ENCODE measurements around the gene PTPRN2.

DNA sequence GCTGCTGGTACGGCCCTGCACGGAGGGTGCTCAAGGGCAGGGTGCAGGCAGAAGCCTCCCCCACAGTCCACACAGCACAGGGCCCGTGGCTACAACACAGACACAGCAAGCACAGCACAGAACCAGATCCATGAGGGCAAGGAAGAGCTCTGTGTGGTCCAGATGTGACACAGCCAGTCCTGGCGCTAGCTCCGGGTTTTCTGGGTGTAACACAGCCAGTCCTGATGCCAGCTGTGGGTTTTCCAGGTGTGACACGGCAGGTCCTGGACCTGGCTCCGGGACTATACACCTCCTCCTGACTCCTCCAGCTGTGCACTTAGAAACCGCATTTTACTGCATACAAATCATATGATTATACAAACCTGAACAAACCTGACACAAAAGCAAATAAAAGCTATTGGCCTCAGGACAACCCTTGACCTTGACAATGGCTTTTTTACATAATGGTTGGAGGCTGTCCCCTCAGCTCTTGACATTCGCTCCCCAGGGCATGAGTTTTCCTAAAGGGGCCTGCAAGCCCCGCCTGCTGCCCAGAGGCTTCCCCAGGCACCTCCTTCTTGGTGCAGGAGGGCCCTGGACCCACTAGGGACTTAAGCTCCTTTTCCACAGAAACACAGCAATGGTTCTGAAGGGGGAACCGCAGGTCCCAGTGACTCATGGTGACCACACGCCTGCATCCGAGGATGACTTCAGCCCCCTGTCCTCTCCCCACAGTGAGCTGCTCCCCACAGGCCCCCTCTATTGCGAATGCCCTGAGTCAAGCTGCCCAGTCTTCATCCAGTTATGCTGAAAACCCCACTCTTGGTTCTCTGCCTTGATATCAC lies 209.6 kb downstream of the PTPRN2 start:
- TF ChIP-seq EZH2 (IDR thresholded peaks at IDR 0.05; ENCODE audit: borderline replicate concordance, low read depth, low read length, severe bottlenecking) (no peak), POLR2A (IDR thresholded peaks at IDR 0.05; ENCODE audit: low read depth, low read length) (no peak), POLR2AphosphoS5 (IDR thresholded peaks at IDR 0.05; ENCODE audit: insufficient read depth, low read depth, low read length) (no peak)
- TF ChIP-seq, protein P1, sequence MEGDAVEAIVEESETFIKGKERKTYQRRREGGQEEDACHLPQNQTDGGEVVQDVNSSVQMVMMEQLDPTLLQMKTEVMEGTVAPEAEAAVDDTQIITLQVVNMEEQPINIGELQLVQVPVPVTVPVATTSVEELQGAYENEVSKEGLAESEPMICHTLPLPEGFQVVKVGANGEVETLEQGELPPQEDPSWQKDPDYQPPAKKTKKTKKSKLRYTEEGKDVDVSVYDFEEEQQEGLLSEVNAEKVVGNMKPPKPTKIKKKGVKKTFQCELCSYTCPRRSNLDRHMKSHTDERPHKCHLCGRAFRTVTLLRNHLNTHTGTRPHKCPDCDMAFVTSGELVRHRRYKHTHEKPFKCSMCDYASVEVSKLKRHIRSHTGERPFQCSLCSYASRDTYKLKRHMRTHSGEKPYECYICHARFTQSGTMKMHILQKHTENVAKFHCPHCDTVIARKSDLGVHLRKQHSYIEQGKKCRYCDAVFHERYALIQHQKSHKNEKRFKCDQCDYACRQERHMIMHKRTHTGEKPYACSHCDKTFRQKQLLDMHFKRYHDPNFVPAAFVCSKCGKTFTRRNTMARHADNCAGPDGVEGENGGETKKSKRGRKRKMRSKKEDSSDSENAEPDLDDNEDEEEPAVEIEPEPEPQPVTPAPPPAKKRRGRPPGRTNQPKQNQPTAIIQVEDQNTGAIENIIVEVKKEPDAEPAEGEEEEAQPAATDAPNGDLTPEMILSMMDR (IDR thresholded peaks at IDR 0.05; ENCODE audit: extremely low read depth in 1 of 2, insufficient read depth in 1 of 2, low read depth in 1 of 2, low read length in 2 of 2), result no peak

All from endothelial cell of umbilical vein (primary cell).